ENCODE data around the gene NCOA3.
"Not testable (repeated sequence)": the region's sequence is repeated elsewhere in the genome, so short reads cannot be mapped to it uniquely, and the experiment has no call there.

NCOA3 gene

GRCh38 chr20:47577314-47577713 is 75.6 kb downstream of the NCOA3 start:
- H3K27ac Mint-ChIP-seq = peak overlapping the region; percentile 32 to 88
- no peak overlapping the region for H3K4me3 Mint-ChIP-seq
- H3K9me3 Mint-ChIP-seq = no peaks in the 10 kb centered on the region

GRCh38 chr20:47578543-47578942 is 76.9 kb downstream of the NCOA3 start:
- H3K27ac Mint-ChIP-seq = peak overlapping the region in 1 of 2 donors; percentile 54
- DNase-seq (no peak), ATAC-seq (replicated peaks) (no peak)
- no peaks in the 10 kb centered on the region for H3K9me3 Mint-ChIP-seq
- no peaks in the 10 kb centered on the region for H3K27me3 Mint-ChIP-seq
- H3K36me3 Mint-ChIP-seq (ENCODE audit: insufficient read depth) = peaks cover 3% of the 10 kb centered on the region
- H3K4me3 Mint-ChIP-seq = no peak overlapping the region
- peaks cover 32 to 63% of the 10 kb centered on the region in 2 donors for H3K4me1 Mint-ChIP-seq (ENCODE audit: low read depth in 2 of 2)

More at GRCh38 chr20:47577314-47577713, 75.6 kb downstream of the NCOA3 start:
- DNase-seq (no peak), ATAC-seq (replicated peaks) (no peak)
- Mint-ChIP-seq H3K36me3 (ENCODE audit: insufficient read depth) (peaks cover 3% of the 10 kb centered on the region), H3K27me3 (no peaks in the 10 kb centered on the region), H3K4me1 (ENCODE audit: low read depth in 2 of 2) (peaks cover 43 to 76% of the 10 kb centered on the region in 2 donors)

GRCh38 chr20:47580686-47581085 is 79.0 kb downstream of the NCOA3 start:
- Mint-ChIP-seq H3K27ac (peak overlapping the region; percentile 39 to 71), H3K4me1 (ENCODE audit: low read depth in 2 of 2) (peaks cover 27 to 53% of the 10 kb centered on the region in 2 donors), H3K36me3 (ENCODE audit: insufficient read depth) (peaks cover 16% of the 10 kb centered on the region)
- ATAC-seq (replicated peaks); H3K27me3 Mint-ChIP-seq; H3K9me3 Mint-ChIP-seq; DNase-seq; H3K4me3 Mint-ChIP-seq: not testable (repeated sequence)

GRCh38 chr20:47581090-47581489 is 79.4 kb downstream of the NCOA3 start:
- H3K4me3 Mint-ChIP-seq = no peak overlapping the region

GRCh38 chr20:47583551-47583950 is 81.9 kb downstream of the NCOA3 start:
- H3K4me3 Mint-ChIP-seq = no peak overlapping the region
- peak overlapping the region in 1 of 2 donors; percentile 89 for H3K27ac Mint-ChIP-seq
- no peaks in the 10 kb centered on the region for H3K27me3 Mint-ChIP-seq
- peaks cover 26% of the 10 kb centered on the region for H3K36me3 Mint-ChIP-seq (ENCODE audit: insufficient read depth)
- no peak for DNase-seq
- ATAC-seq (replicated peaks) = no peak
- H3K9me3 Mint-ChIP-seq = no peaks in the 10 kb centered on the region
- H3K4me1 Mint-ChIP-seq (ENCODE audit: low read depth in 2 of 2) = peaks cover 13 to 46% of the 10 kb centered on the region in 2 donors

More at GRCh38 chr20:47581090-47581489, 79.4 kb downstream of the NCOA3 start:
- no peaks in the 10 kb centered on the region for H3K9me3 Mint-ChIP-seq
- no peak for DNase-seq
- no peaks in the 10 kb centered on the region for H3K27me3 Mint-ChIP-seq
- no peak for ATAC-seq (replicated peaks)
- peaks cover 19% of the 10 kb centered on the region for H3K36me3 Mint-ChIP-seq (ENCODE audit: insufficient read depth)
- H3K27ac Mint-ChIP-seq = no peak overlapping the region
- H3K4me1 Mint-ChIP-seq (ENCODE audit: low read depth in 2 of 2) = peaks cover 24 to 49% of the 10 kb centered on the region in 2 donors

GRCh38 chr20:47585087-47585747 is 83.5 kb downstream of the NCOA3 start:
- ATAC-seq (replicated peaks) = no peak

GRCh38 chr20:47586649-47587294 is 85.1 kb downstream of the NCOA3 start:
- H3K27ac Mint-ChIP-seq = peak overlapping the region in 1 of 2 donors; percentile 33
- peaks cover 11 to 29% of the 10 kb centered on the region in 2 donors for H3K4me1 Mint-ChIP-seq (ENCODE audit: low read depth in 2 of 2)
- H3K4me3 Mint-ChIP-seq = no peak overlapping the region
- ATAC-seq (replicated peaks) = no peak
- H3K36me3 Mint-ChIP-seq (ENCODE audit: insufficient read depth) = peaks cover 32% of the 10 kb centered on the region
- H3K9me3 Mint-ChIP-seq = no peaks in the 10 kb centered on the region
- no peaks in the 10 kb centered on the region for H3K27me3 Mint-ChIP-seq
- no peak for DNase-seq

More at GRCh38 chr20:47585087-47585747, 83.5 kb downstream of the NCOA3 start:
- Mint-ChIP-seq H3K4me3 (no peak overlapping the region), H3K27me3 (no peaks in the 10 kb centered on the region), H3K4me1 (ENCODE audit: low read depth in 2 of 2) (peaks cover 9 to 31% of the 10 kb centered on the region in 2 donors), H3K9me3 (no peaks in the 10 kb centered on the region), H3K36me3 (ENCODE audit: insufficient read depth) (peaks cover 35% of the 10 kb centered on the region), H3K27ac (peak overlapping the region in 1 of 2 donors; percentile 79)
- no peak for DNase-seq

GRCh38 chr20:47588158-47588557 is 86.5 kb downstream of the NCOA3 start:
- Mint-ChIP-seq H3K36me3 (ENCODE audit: insufficient read depth) (peaks cover 32% of the 10 kb centered on the region), H3K9me3 (no peaks in the 10 kb centered on the region), H3K4me3 (no peak overlapping the region), H3K27ac (peak overlapping the region; percentile 8 to 65), H3K27me3 (no peaks in the 10 kb centered on the region), H3K4me1 (ENCODE audit: low read depth in 2 of 2) (peaks cover 15 to 38% of the 10 kb centered on the region in 2 donors)
- ATAC-seq (replicated peaks) (no peak), DNase-seq (no peak)

GRCh38 chr20:47591231-47591630 is 89.5 kb downstream of the NCOA3 start:
- ATAC-seq (replicated peaks) (no peak), DNase-seq (no peak)
- Mint-ChIP-seq H3K27ac (peak overlapping the region; percentile 80 to 91), H3K27me3 (no peaks in the 10 kb centered on the region), H3K36me3 (ENCODE audit: insufficient read depth) (peaks cover 26% of the 10 kb centered on the region), H3K4me3 (no peak overlapping the region), H3K4me1 (ENCODE audit: low read depth in 2 of 2) (peaks cover 12 to 39% of the 10 kb centered on the region in 2 donors), H3K9me3 (no peaks in the 10 kb centered on the region)

- peaks cover 13 to 25% of the 10 kb centered on the region in 2 donors for H3K4me1 Mint-ChIP-seq (ENCODE audit: low read depth in 2 of 2)
Observed at GRCh38 chr20:47594157-47594556, 92.5 kb downstream of the NCOA3 start.

GRCh38 chr20:47595138-47595537 is 93.5 kb downstream of the NCOA3 start:
- Mint-ChIP-seq H3K4me1 (ENCODE audit: low read depth in 2 of 2) (peaks cover 13 to 32% of the 10 kb centered on the region in 2 donors), H3K36me3 (ENCODE audit: insufficient read depth) (peaks cover 20% of the 10 kb centered on the region)
- not testable (repeated sequence) for ATAC-seq (replicated peaks); H3K9me3 Mint-ChIP-seq; H3K27ac Mint-ChIP-seq; H3K4me3 Mint-ChIP-seq; H3K27me3 Mint-ChIP-seq; DNase-seq

More at GRCh38 chr20:47594157-47594556, 92.5 kb downstream of the NCOA3 start:
- H3K4me3 Mint-ChIP-seq = no peak overlapping the region
- no peaks in the 10 kb centered on the region for H3K9me3 Mint-ChIP-seq
- H3K36me3 Mint-ChIP-seq (ENCODE audit: insufficient read depth) = peaks cover 25% of the 10 kb centered on the region
- ATAC-seq (replicated peaks) (no peak), DNase-seq (no peak)
- peak overlapping the region in 1 of 2 donors; percentile 25 for H3K27ac Mint-ChIP-seq
- H3K27me3 Mint-ChIP-seq = no peaks in the 10 kb centered on the region

- Mint-ChIP-seq H3K9me3 (no peaks in the 10 kb centered on the region), H3K4me1 (ENCODE audit: low read depth in 2 of 2) (peaks cover 13 to 35% of the 10 kb centered on the region in 2 donors), H3K27me3 (no peaks in the 10 kb centered on the region), H3K4me3 (no peak overlapping the region), H3K36me3 (ENCODE audit: insufficient read depth) (peaks cover 20% of the 10 kb centered on the region), H3K27ac (no peak overlapping the region)
- no peak for DNase-seq
- ATAC-seq (replicated peaks) = no peak
Observed at GRCh38 chr20:47596003-47596571, 94.4 kb downstream of the NCOA3 start.

GRCh38 chr20:47597090-47597489 is 95.4 kb downstream of the NCOA3 start:
- Mint-ChIP-seq H3K36me3 (ENCODE audit: insufficient read depth) (peaks cover 20% of the 10 kb centered on the region), H3K4me3 (no peak overlapping the region), H3K27me3 (no peaks in the 10 kb centered on the region), H3K4me1 (ENCODE audit: low read depth in 2 of 2) (peaks cover 7 to 30% of the 10 kb centered on the region in 2 donors), H3K9me3 (no peaks in the 10 kb centered on the region), H3K27ac (peak overlapping the region in 1 of 2 donors; percentile 15)
- DNase-seq = no peak
- ATAC-seq (replicated peaks) = no peak
